Suprapubic skin (tissue), 4 donors: ENCODE results near the gene UBR1.

Source experiments
- CTCF ChIP-seq, 2 donors: fragments of 200-600 bp in 1 of 2; fragments of 450-650 bp in 1 of 2; sonication (generic) in 1 of 2; IDR thresholded peaks; one replicate each; pipeline ENCODE4 v1.5.1; 2016 to 2019; ENCODE audit warnings: antibody characterized with exemption in 2 of 2, mild to moderate bottlenecking in 1 of 2, moderate library complexity in 1 of 2
- EP300 ChIP-seq: sonication (generic); formaldehyde crosslinking; IDR thresholded peaks from one replicate; pipeline ENCODE4 v1.6.1; 2017; ENCODE audit warnings: antibody characterized with exemption
- POLR2A ChIP-seq, 2 donors: fragments of 450-650 bp; IDR thresholded peaks; one replicate each; pipeline ENCODE4 v1.6.1; 2017; ENCODE audit warnings: antibody characterized with exemption in 2 of 2, mild to moderate bottlenecking in 2 of 2, moderate library complexity in 2 of 2
- POLR2AphosphoS5 ChIP-seq, 3 donors: sonication (generic); formaldehyde crosslinking; IDR thresholded peaks; one replicate each; pipeline ENCODE4 v1.6.1; 2017; ENCODE audit warnings: antibody characterized with exemption in 3 of 3

- TF ChIP-seq CTCF (IDR thresholded peaks at IDR 0.05) (no peak), POLR2A (IDR thresholded peaks at IDR 0.05) (no peak), POLR2AphosphoS5 (IDR thresholded peaks at IDR 0.05) (no peak), EP300 (no peak)
Measured at GRCh38 chr15:43134157-43134635, 28.4 kb upstream of the UBR1 start.
